HEK293 (cell line): Measurements from ENCODE around the gene RPTN.

Experiments
- CTCF ChIP-seq: fragments of 450-650 bp; formaldehyde crosslinking; IDR thresholded peaks from 2 replicates; pipeline ENCODE4 v1.5.1; 2016; ENCODE audit warnings: missing biosample characterization, missing genetic modification characterization
- YY1 ChIP-seq: fragments of 450-650 bp; formaldehyde crosslinking; IDR thresholded peaks from 2 replicates; pipeline ENCODE4 v1.5.1; 2018; ENCODE audit warnings: missing biosample characterization, missing genetic modification characterization
- ZNF510 ChIP-seq: fragments of 450-650 bp; formaldehyde crosslinking; IDR thresholded peaks from 2 replicates; pipeline ENCODE4 v1.5.1; 2018; ENCODE audit warnings: mild to moderate bottlenecking, missing genetic modification characterization, missing biosample characterization; ENCODE audit not compliant: insufficient replicate concordance
- ZNF658 ChIP-seq: fragments of 450-650 bp; formaldehyde crosslinking; IDR thresholded peaks from 2 replicates; pipeline ENCODE4; 2016; ENCODE audit warnings: missing biosample characterization, missing genetic modification characterization
- ZNF704 ChIP-seq: fragments of 450-650 bp; formaldehyde crosslinking; IDR thresholded peaks from 2 replicates; pipeline ENCODE4 v1.5.1; 2016; ENCODE audit warnings: missing biosample characterization, missing genetic modification characterization

DNA sequence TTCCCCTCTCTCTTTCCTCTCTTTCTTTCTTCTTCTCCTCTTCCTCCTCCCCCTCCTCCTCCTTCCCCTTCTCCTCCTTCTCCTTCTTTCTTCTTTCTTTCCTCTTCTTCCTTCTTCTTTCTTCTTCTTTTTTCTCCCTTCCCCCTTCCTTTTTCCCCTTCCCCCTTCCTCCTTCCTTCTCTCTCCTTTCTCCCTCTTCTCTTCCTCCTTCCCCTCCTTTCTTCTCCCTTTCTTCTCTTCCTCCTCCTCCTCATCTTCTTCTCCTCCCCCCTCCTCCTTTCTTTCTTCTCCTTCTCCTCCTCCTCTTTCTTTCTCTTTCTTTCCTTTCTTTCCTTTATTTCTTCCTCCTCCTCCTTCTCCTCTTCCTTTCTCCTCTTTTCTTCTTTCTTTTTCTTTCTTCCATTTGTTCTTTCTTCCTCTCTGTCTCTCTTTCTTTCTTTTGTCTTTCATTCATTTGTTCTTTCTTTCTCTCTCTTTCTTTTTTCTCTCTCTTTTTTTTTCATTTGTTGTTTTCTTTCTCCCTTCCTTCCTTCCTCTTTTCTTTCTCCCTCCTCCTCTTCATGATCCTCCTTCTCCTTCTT is 38.4 kb upstream of the RPTN start:
- TF ChIP-seq ZNF658 (tag by site-specific recombination): no peak
- no peak for TF ChIP-seq ZNF704 (tag by site-specific recombination)
- no peak for TF ChIP-seq CTCF
- TF ChIP-seq YY1: no peak
- no peak for TF ChIP-seq ZNF510 (tag by site-specific recombination)
